ENCODE data around the gene CORO6.

DNA sequence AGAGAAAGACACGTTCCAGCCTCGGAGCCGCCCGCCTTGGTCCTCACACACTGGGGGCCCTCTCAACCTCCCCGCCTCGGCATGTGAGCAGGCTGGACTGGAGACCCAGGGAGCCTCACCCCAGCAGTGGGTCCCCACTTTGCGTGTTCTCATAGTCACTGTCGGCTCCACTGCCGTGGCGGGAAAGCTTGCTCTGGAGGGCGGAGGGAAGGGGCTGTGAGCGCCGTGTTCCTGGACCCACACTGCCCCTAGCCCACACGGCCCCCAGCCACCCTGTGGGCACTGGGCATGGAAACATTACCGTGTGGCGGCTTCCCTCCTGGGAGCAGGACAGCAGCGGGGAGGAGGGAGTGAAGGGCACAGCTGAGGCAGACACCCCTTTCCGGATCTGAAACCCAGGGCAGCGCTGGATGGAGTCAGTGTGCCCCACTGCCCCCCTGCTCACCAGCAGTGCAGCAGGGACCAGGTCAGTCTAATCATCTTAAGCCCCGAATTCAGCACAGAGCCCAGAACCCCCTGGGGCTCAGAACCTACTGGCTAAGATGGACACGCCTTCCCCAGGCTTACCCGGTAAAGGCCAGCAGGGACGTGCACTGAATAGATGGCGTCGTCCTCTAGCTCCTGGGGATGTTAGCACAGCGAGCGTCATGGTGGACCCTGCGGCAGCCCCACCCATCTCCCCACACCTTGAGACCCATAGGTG is 47.0 kb downstream of the CORO6 start:
- TF ChIP-seq, protein P1, sequence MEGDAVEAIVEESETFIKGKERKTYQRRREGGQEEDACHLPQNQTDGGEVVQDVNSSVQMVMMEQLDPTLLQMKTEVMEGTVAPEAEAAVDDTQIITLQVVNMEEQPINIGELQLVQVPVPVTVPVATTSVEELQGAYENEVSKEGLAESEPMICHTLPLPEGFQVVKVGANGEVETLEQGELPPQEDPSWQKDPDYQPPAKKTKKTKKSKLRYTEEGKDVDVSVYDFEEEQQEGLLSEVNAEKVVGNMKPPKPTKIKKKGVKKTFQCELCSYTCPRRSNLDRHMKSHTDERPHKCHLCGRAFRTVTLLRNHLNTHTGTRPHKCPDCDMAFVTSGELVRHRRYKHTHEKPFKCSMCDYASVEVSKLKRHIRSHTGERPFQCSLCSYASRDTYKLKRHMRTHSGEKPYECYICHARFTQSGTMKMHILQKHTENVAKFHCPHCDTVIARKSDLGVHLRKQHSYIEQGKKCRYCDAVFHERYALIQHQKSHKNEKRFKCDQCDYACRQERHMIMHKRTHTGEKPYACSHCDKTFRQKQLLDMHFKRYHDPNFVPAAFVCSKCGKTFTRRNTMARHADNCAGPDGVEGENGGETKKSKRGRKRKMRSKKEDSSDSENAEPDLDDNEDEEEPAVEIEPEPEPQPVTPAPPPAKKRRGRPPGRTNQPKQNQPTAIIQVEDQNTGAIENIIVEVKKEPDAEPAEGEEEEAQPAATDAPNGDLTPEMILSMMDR (CRISPR knock-in tag; IDR thresholded peaks at IDR 0.05) = no peak
- TF ChIP-seq ZKSCAN1 (IDR thresholded peaks at IDR 0.05; ENCODE audit: low read length) (no peak), POLR2AphosphoS5 (IDR thresholded peaks at IDR 0.05; ENCODE audit: low read depth, low read length) (no peak), CREB1 (IDR thresholded peaks at IDR 0.05) (no peak), CREB1 (CRISPR knock-in tag; IDR thresholded peaks at IDR 0.05) (no peak), GTF2F1 (IDR thresholded peaks at IDR 0.05; ENCODE audit: low read length) (no peak), RBAK (CRISPR knock-in tag; IDR thresholded peaks at IDR 0.05) (no peak), HDAC6 (IDR thresholded peaks at IDR 0.05; ENCODE audit: low read depth, low read length) (no peak), ZNF234 (CRISPR knock-in tag; conservative IDR thresholded peaks at IDR 0.05) (no peak), TOPORS (CRISPR knock-in tag; IDR thresholded peaks at IDR 0.05) (no peak), ETV6 (CRISPR knock-in tag; conservative IDR thresholded peaks at IDR 0.05) (no peak)
- TF ChIP-seq, protein P2, sequence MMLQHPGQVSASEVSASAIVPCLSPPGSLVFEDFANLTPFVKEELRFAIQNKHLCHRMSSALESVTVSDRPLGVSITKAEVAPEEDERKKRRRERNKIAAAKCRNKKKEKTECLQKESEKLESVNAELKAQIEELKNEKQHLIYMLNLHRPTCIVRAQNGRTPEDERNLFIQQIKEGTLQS (CRISPR knock-in tag; IDR thresholded peaks at IDR 0.05) = no peak
